ENCODE data around the gene BMPR1A.

GRCh38 chr10:86773498-86773897 is 17.1 kb downstream of the BMPR1A start:
- TF ChIP-seq EZH2 (IDR thresholded peaks at IDR 0.05; ENCODE audit: low read length) (no peak), CTCF (optimal IDR thresholded peaks at IDR 0.05 in 1 of 3, IDR thresholded peaks at IDR 0.05 in 1 of 3, conservative IDR thresholded peaks at IDR 0.05 in 1 of 3; ENCODE audit: extremely low read depth in 1 of 3, insufficient read depth in 2 of 3, low read length in 3 of 3) (no peak)
